H1 (cell line): ENCODE results near the gene PCBP2.

ENCODE experiments used
- CTCF ChIP-seq, 3 experiments: IDR thresholded peaks; 1 replicate in 2 of 3; 2 replicates in 1 of 3; pipeline versions ENCODE4 v1.5.1 to v1.6.1; 2011; ENCODE audit warnings: low read length in 3 of 3, mild to moderate bottlenecking in 3 of 3, inconsistent platforms in 2 of 3, low read depth in 1 of 3, moderate library complexity in 1 of 3; ENCODE audit not compliant: insufficient read depth in 1 of 3; ENCODE audit errors: control extremely low read depth in 1 of 3
- KDM1A ChIP-seq: fragments of 200-600, 300-600 bp; sonication (generic); IDR thresholded peaks from 2 replicates; pipeline ENCODE4 v1.7.1; 2016; ENCODE audit warnings: mild to moderate bottlenecking, low read length, borderline replicate concordance
- POLR2A ChIP-seq, 2 experiments: IDR thresholded peaks; 1 replicate in 1 of 2; 2 replicates in 1 of 2; pipeline ENCODE4 v1.6.1; 2011; ENCODE audit warnings: low read depth in 2 of 2, low read length in 2 of 2, mild to moderate bottlenecking in 2 of 2; ENCODE audit errors: control extremely low read depth in 1 of 2
- POLR2AphosphoS5 ChIP-seq: IDR thresholded peaks from 2 replicates; pipeline ENCODE4 v1.6.1; 2011; ENCODE audit warnings: low read depth, low read length
- SP1 ChIP-seq: IDR thresholded peaks from 2 replicates; pipeline ENCODE4 v1.6.1; 2011; ENCODE audit warnings: low read depth, low read length
- SP2 ChIP-seq: IDR thresholded peaks from 2 replicates; pipeline ENCODE4 v1.6.1; 2012; ENCODE audit warnings: mild to moderate bottlenecking, low read length, inconsistent platforms
- YY1 ChIP-seq: IDR thresholded peaks from 2 replicates; pipeline ENCODE4 v1.6.1; 2011; ENCODE audit warnings: low read depth, mild to moderate bottlenecking, low read length

DNA sequence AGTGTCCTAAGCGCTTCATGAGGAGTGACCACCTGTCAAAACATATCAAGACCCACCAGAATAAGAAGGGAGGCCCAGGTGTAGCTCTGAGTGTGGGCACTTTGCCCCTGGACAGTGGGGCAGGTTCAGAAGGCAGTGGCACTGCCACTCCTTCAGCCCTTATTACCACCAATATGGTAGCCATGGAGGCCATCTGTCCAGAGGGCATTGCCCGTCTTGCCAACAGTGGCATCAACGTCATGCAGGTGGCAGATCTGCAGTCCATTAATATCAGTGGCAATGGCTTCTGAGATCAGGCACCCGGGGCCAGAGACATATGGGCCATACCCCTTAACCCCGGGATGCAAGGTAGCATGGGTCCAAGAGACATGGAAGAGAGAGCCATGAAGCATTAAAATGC, 41.0 kb upstream of the PCBP2 start:
- TF ChIP-seq POLR2AphosphoS5 (no peak), SP1 (no peak), YY1 (no peak), CTCF (IDR thresholded peaks at IDR 0.05; ENCODE audit: control extremely low read depth in 1 of 3, insufficient read depth in 1 of 3, low read depth in 1 of 3, low read length in 3 of 3) (no peak), SP2 (no peak), POLR2A (IDR thresholded peaks at IDR 0.05; ENCODE audit: control extremely low read depth in 1 of 2, low read depth in 2 of 2, low read length in 2 of 2) (no peak), KDM1A (no peak)
